GM19463 (cell line): ENCODE measurements around the gene SSBP2.
A peak's percentile ranks its signal among the peaks of the same experiment; 100 is the strongest.

ENCODE experiments used
- ATAC-seq: cut with Tn5 transposase; IDR thresholded peaks from one replicate; pipeline ENCODE4 v1.9.1; 2021; ENCODE audit warnings: mild to moderate bottlenecking, moderate library complexity; ENCODE audit not compliant: unreplicated experiment

Gene SSBP2

GRCh38 chr5:81751009-81751835, at the start of gene SSBP2:
TSS of gene SSBP2 (minus strand) at chr5:81751097. CDS start at chr5:81751042, 55 bp downstream.
- ATAC-seq = peak; percentile 71

GRCh38 chr5:81795666-81796065, 44.8 kb upstream of the SSBP2 start:
- ATAC-seq = no peak

DNA sequence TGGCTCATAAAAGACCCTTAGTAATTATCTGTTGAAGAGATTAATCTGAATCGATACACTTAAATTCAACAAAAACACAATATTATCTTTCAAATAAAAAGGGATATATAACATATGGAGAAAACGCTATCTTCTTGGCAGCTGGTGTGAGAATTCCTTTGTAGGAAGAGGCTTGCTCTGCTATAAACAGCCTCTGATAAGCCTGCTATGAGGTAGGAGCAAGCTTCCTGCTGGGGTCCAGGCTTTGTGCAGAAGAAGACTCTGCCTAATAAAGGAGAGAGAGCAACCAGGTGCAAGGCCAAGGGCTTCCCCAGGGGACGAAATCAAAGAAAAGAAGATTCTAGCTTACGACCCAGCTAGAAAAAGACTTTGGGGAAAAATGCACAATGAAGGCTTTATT, 43.3 kb upstream of the SSBP2 start:
- ATAC-seq = no peak

GRCh38 chr5:81790336-81790735, 39.4 kb upstream of the SSBP2 start:
- ATAC-seq = no peak

DNA sequence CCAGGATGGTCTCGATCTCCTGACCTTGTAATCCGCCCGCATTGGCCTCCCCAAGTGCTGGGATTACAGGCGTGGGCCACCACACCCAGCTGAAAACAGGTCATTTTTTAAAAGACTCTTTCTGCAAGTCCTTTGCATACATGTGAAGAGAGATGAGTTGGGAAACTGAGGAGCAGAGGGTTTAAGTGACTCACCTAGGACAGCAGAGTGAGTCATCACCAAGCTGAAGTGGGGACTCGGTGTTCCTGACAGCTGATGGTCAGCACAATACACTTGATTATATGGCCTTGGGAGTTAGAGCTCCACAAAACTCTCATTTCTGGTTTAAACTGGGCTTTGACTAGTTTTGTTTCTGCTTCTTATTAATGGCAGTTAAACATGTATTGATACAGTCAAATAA, 38.1 kb upstream of the SSBP2 start:
- ATAC-seq = no peak

DNA sequence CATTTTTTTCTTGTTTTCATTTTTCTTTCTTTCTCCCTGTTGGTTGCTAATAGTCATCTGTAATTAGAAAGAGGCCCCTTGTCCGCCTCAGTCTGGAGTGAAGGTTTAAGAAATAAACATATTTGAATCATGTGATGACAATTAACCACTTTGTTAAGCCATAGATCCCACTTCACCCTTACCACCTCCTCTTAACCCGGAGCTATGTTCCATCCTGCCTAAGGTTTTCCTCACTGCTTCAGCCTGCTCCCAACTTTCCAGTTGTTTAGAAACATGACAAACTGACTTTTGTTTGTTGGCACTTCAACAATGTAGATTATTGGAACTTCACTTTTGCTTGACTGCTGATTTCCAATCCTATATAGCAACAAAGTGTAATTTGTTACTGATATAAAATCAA, 37.4 kb upstream of the SSBP2 start:
- no peak for ATAC-seq

DNA sequence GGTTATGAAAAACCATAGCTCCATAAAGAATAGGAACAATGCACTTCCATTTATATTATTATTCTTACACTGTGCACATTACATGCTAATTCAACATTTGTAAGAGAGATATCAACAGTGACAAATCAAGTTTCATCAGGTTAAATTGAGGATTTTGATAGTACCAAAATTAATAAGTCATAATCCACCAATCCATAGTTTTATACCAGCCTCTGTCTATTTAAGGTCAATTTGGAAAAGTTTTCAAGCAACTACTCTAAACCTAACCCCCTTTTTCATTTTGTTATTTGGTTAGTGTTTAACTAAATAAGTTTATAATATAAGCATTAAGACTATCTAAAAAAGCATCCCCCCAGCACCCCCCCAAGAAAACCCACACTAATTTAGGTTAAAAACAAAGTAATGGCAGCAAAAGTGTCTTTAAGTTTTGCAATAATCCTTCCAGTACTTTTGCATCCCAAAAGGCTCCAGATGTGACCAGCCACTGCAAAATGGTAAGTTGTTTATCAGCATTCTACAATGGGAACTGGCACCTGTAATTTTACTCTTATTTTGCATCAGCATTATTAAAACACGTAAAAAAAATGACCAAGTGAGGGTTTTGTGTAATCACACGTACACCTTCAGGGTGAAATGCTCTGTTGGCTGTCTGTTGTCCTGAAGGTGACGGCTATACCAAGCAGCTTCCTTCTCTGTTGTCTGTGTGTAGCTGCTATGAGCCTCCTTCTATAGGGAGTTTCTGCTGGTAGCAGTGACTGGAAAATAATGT, 36.8 kb upstream of the SSBP2 start:
- no peak for ATAC-seq

DNA sequence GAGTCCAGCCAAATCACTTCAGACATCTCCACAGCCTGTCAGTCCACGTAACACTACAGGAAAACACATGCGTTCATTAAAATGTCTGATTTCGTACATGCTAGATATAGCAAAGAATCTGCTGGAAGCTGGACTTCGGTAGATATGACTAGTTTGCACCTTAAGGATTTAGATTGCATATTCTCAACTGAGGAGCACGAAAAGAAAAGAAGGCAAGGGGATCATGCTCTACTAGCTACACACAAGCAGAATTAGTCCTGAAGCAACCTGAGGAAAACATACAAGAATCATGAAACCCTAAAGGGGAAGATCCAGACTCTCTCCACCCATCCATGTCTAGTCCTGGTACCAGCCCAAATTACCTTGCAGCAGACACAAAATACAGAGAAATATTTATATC, 36.1 kb upstream of the SSBP2 start:
- no peak for ATAC-seq

GRCh38 chr5:81786496-81786895, 35.6 kb upstream of the SSBP2 start:
- no peak for ATAC-seq

DNA sequence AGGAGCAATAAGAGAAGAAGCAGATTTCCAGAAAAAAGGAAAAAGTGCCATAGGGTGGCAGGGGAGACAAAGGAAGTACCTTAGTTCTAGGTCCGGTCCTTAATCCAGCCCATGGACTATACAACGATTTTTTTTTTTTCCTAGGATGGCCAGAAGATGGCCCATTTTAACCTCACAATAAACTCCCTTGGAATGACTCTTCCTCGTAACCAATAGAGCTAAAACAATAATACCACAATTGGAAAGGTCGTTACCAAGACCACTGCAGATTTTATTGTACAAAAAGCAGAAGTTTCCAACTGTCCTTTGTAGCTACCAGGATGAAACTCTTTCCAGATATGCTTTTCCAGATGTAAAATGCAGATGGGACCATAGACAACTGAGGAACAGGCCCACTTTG, 34.4 kb upstream of the SSBP2 start:
- no peak for ATAC-seq

- ATAC-seq = no peak
Measured at GRCh38 chr5:81783401-81783800, 32.5 kb upstream of the SSBP2 start.

DNA sequence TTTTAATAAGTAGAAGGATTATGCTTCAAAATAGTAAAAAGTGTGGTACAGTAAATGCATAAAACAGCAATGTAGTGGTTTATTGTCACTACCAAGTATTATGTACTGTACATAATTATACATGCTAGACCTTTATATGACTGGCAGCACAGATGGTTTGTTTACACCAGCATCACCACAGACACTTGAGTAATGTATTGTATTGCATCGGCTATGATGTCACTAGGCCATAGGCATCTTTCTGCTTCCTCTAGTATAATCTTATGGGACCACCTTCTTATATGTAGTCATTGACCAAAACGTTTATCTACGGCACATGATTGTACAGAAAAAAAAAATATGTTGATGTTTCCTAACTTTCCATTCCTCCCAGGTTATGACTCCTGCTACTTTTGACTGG, 31.9 kb upstream of the SSBP2 start:
- no peak for ATAC-seq

DNA sequence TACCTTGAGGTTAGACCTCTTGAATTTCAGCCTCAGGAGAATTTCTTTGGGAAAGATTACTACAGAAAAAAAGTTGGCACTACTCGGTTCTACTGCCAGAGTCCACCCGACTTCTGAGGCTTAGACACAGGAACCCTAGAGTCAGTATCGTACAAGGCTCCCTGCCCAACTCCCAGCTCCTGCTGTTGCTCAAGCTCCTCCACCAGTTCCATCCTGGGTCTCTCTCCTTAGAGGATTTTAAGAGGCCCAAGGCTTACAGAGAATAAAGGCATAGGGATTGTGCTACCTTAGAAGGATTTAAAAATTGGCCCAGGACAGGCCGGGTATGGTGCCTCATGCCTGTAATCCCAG, 29.0 kb upstream of the SSBP2 start:
- peak; percentile 1 for ATAC-seq

GRCh38 chr5:81779125-81779915, 28.4 kb upstream of the SSBP2 start:
- peak; percentile 89 for ATAC-seq

DNA sequence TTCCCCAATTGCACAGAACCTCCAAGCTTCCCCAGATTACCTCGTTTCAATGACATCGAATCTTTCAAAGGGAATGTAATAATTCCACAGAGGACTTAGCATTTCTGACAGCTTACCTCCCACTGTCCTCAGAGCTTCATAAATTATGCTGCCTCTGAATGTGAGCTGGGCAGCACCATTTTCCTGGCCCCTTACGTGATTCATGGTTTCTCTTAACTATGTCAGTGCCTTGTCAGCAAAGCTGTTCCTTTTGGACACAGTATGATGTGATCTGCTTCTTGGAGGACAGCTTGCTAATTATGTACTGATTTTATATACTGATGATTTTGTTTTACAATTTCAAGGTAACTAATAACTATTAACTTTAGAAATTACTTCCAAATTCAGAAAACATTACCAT, 27.7 kb upstream of the SSBP2 start:
- no peak for ATAC-seq

DNA sequence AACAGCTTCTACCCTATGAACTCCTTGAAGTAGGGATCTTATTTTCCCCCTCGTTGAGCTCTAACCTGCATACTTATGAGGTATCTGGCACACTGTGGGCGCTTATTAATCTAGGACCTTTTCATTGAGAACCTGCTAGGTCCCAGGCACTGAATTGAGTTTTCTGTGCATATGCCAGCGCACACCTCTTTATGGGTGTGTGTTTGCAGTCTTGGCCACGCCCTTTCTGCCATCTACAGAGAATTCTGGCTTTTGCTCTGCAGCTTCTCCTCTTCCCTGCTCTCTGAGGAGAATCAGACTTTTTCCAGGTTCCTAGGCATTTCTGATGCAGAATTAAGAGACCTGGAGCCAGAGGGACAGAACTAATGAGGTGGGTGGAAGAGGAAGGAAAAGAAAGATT, 25.4 kb upstream of the SSBP2 start:
- no peak for ATAC-seq

- no peak for ATAC-seq
Measured at GRCh38 chr5:81774374-81774773, 23.5 kb upstream of the SSBP2 start.

DNA sequence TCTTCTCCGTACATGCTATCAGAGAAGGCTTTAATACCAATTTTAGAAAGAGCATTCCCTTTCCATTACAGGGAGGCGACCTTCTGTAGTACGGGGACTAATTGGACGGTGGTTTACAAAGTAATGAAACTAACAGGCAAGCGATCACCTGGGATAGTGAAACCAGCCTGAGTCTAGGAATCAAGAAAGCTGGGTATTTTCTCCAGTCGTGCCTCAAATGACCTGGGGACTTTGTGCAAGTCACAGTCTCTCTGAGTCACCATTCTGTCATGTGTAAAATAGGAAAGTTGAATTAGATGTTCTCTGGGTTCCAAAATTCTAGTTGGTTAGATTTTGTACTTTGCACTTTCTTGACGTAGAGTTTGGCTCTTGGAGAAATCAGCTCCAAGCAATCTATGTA, 22.7 kb upstream of the SSBP2 start:
- no peak for ATAC-seq

GRCh38 chr5:81773161-81773560, 22.3 kb upstream of the SSBP2 start:
- no peak for ATAC-seq

GRCh38 chr5:81772488-81772887, 21.6 kb upstream of the SSBP2 start:
- no peak for ATAC-seq

DNA sequence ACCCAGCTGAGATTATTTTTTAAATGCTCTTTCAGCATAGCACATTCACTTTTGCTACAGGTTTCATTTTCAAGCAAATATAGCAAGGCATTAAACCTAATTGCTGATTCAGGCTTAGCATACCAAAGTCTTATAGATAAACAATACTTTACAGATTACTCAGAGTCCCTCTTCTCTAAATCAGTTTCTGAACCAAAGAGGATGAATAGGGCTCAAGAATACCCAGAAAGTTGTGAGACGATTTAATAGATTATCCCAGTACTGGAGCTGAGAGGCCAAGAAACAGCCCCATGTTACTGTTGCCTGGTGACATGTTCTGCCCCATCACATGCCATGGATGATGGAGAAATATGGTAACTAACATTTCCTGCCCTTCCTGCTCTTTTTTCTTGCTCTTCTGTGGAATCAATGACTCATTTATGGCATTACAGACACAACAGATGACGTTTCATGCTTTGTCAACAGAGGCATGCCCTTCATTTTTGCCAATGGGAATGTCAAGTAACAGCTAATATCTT, 18.1 kb upstream of the SSBP2 start:
- ATAC-seq = no peak
